Activated naive CD4-positive, alpha-beta T cell treated with anti-CD3 and anti-CD28 coated beads, Interleukin-2, amount 10 ng/mL, durations not matched to agents 7 days and 5 days (primary cell): ENCODE measurements around the gene SLC24A3.

Experiments
- CTCF ChIA-PET: fragments of 350-600 bp; sonication (Branson Sonifier 250); formaldehyde crosslinking; loops from one replicate; lab custom pipeline; 2021; ENCODE audit warnings: antibody characterized with exemption; lab: Charles Lee
- DNase-seq: peaks from one replicate; pipeline ENCODE4 v3.0.0-alpha.2; 2020
- H3K27ac Mint-ChIP-seq: one replicate; pipeline ENCODE4 v1.8.0; 2021; ENCODE audit warnings: mild to moderate bottlenecking, moderate library complexity, mixed read lengths
- H3K27me3 Mint-ChIP-seq: one replicate; pipeline ENCODE4 v1.8.0; 2021; ENCODE audit warnings: mild to moderate bottlenecking, mixed read lengths
- H3K36me3 Mint-ChIP-seq: one replicate; pipeline ENCODE4 v1.8.0; 2021; ENCODE audit warnings: mixed read lengths
- H3K4me1 Mint-ChIP-seq: one replicate; pipeline ENCODE4 v1.8.0; 2021; ENCODE audit warnings: mixed read lengths
- H3K4me3 Mint-ChIP-seq: one replicate; pipeline ENCODE4 v1.8.0; 2021; ENCODE audit warnings: mild to moderate bottlenecking, moderate library complexity, mixed read lengths
- H3K9me3 Mint-ChIP-seq: one replicate; pipeline ENCODE4 v1.8.0; 2021; ENCODE audit warnings: mixed read lengths

The SLC24A3 gene

DNA sequence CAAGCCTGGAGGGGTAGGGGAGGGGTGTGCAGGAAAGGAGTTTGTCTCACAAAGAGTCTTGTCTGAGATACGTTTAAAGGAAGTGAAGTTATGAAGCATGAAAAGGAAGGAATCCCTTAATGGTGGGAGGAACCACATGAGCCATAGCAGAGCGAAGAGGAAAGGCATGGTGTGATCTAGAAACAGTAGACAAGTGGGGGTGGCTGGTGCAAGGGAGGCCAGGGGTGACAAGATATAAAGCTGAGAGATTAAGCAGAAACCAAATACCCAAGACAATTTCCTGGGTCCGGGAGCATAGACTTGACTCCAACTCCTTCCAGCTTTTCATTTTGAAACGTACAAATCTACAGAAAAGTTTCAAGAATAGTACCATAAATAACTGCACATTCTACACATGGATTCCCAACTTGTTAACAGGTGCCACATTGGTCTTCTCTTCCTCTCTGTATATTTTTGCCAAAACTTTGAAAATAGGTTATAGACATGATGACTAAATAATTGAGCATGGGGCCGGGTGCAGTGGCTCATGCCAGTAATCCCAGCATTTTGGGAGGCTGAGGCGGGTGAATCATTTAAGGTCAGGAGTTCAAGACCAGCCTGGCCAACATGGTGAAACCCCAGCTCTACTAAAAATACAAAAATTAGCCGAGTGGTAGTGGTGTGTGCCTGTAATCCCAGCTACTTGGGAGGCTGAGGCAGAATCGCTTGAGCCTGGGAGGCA, 211.6 kb downstream of the SLC24A3 start:
- CTCF ChIA-PET: no interaction called here
- no peak for DNase-seq
- H3K27ac Mint-ChIP-seq: no peak overlapping the region
- no peaks in the 10 kb centered on the region for H3K4me1 Mint-ChIP-seq
- no peak overlapping the region for H3K4me3 Mint-ChIP-seq
- no peaks in the 10 kb centered on the region for H3K27me3 Mint-ChIP-seq
- H3K9me3 Mint-ChIP-seq: peaks cover 3% of the 10 kb centered on the region
- no peaks in the 10 kb centered on the region for H3K36me3 Mint-ChIP-seq

DNA sequence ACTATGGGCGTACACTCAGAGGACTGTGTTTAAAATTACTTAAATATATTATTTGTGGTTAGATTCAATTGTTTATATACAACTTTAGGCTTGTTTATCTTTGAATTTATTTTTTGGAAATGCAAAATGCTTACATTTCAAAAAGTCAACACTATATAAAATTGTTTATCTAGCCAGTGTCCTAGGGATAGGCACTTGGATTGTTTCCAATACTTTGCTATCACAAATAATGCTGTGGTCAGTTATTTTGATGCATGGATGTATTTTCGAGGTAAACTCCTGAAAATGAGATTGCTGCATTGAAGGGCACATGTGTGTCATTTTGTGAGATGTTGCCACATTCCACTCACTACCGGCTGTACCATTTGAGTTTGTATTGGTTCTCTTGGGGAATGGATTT, 213.9 kb downstream of the SLC24A3 start:
- H3K36me3 Mint-ChIP-seq: no peaks in the 10 kb centered on the region
- no peak overlapping the region for H3K4me3 Mint-ChIP-seq
- peaks cover 2% of the 10 kb centered on the region for H3K9me3 Mint-ChIP-seq
- CTCF ChIA-PET: no interaction called here
- DNase-seq: no peak
- no peaks in the 10 kb centered on the region for H3K4me1 Mint-ChIP-seq
- H3K27ac Mint-ChIP-seq: no peak overlapping the region
- no peaks in the 10 kb centered on the region for H3K27me3 Mint-ChIP-seq

- Mint-ChIP-seq H3K27me3 (no peaks in the 10 kb centered on the region), H3K9me3 (no peaks in the 10 kb centered on the region), H3K27ac (no peak overlapping the region), H3K36me3 (no peaks in the 10 kb centered on the region), H3K4me3 (no peak overlapping the region), H3K4me1 (no peaks in the 10 kb centered on the region)
- CTCF ChIA-PET: no interaction called here
- DNase-seq: no peak
These were observed 215.0 kb downstream of the SLC24A3 start for GRCh38 chr20:19427480-19427879.

- H3K27ac Mint-ChIP-seq: no peak overlapping the region
- H3K4me1 Mint-ChIP-seq: no peaks in the 10 kb centered on the region
These were observed 215.5 kb downstream of the SLC24A3 start for GRCh38 chr20:19427913-19428312.

DNA sequence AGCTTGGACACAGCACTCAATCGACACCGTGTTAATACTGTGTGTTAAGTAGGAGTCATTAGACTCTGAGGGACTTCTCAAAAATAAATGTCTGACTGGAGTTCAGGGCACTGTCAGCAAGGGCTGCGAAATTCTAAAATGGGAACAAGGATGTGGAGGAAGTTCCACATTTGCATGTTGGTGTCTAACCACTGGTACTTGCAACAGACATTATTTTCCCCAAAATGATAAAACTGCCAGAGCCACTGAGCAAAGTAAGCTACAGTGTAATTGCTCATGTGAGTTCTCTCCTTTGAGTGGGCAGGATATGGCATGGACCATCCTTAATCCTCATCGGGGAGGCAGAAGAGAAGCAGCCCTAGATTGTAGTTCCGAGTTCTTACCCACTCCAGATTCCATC, 215.9 kb downstream of the SLC24A3 start:
- no peak overlapping the region for H3K27ac Mint-ChIP-seq
- no peaks in the 10 kb centered on the region for H3K9me3 Mint-ChIP-seq
- DNase-seq: no peak
- no peak overlapping the region for H3K4me3 Mint-ChIP-seq
- H3K27me3 Mint-ChIP-seq: no peaks in the 10 kb centered on the region
- H3K4me1 Mint-ChIP-seq: no peaks in the 10 kb centered on the region
- CTCF ChIA-PET: no interaction called here
- H3K36me3 Mint-ChIP-seq: no peaks in the 10 kb centered on the region

More at GRCh38 chr20:19427913-19428312, 215.5 kb downstream of the SLC24A3 start:
- CTCF ChIA-PET: no interaction called here
- Mint-ChIP-seq H3K9me3 (no peaks in the 10 kb centered on the region), H3K4me3 (no peak overlapping the region), H3K36me3 (no peaks in the 10 kb centered on the region), H3K27me3 (no peaks in the 10 kb centered on the region)
- DNase-seq: no peak

- CTCF ChIA-PET: no interaction called here
- no peak for DNase-seq
- Mint-ChIP-seq H3K27ac (no peak overlapping the region), H3K27me3 (no peaks in the 10 kb centered on the region), H3K4me1 (no peaks in the 10 kb centered on the region), H3K9me3 (no peaks in the 10 kb centered on the region), H3K36me3 (no peaks in the 10 kb centered on the region), H3K4me3 (no peak overlapping the region)
These were observed 217.1 kb downstream of the SLC24A3 start for GRCh38 chr20:19429538-19429937.

DNA sequence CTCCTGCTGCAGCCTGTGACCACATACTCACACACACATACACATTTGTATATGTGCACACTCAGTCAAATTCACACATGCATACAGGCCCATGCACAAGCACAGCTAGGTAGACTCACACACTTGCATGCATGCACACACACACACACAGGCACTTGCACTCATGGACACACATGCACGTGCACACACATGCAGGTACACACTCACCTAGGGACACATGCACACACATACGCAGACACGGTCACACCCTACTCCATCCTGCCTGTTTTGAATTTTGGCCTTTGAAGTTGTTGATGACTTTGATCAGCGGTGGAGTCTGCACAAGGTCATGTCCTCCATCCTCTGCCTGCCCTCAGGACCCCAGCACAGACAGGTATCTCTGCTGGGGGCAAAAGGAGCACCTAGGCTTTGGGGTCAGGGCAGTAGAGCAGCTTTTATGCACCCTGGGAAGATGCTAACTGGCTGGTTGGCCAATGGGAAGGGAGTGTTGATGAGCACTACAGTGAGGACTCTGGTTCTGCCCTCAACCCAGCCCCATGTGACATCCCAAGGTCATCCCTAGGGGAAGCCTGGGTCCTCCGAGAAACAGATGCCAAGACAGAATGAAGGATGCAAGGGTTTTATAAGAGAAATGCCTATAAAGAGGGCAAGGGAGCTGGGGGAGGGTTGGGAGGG, 218.3 kb downstream of the SLC24A3 start:
- H3K27ac Mint-ChIP-seq: no peak overlapping the region
- no peaks in the 10 kb centered on the region for H3K36me3 Mint-ChIP-seq
- H3K9me3 Mint-ChIP-seq: no peaks in the 10 kb centered on the region
- DNase-seq: no peak
- CTCF ChIA-PET: no interaction called here
- no peaks in the 10 kb centered on the region for H3K27me3 Mint-ChIP-seq
- no peak overlapping the region for H3K4me3 Mint-ChIP-seq
- H3K4me1 Mint-ChIP-seq: no peaks in the 10 kb centered on the region

- H3K9me3 Mint-ChIP-seq: no peaks in the 10 kb centered on the region
- no peaks in the 10 kb centered on the region for H3K4me1 Mint-ChIP-seq
- H3K4me3 Mint-ChIP-seq: no peak overlapping the region
- no peaks in the 10 kb centered on the region for H3K27me3 Mint-ChIP-seq
- DNase-seq: no peak
- no peak overlapping the region for H3K27ac Mint-ChIP-seq
- CTCF ChIA-PET: no interaction called here
- H3K36me3 Mint-ChIP-seq: no peaks in the 10 kb centered on the region
These were observed 218.9 kb downstream of the SLC24A3 start for GRCh38 chr20:19431316-19431700.

- H3K4me3 Mint-ChIP-seq: no peak overlapping the region
- no peaks in the 10 kb centered on the region for H3K4me1 Mint-ChIP-seq
- DNase-seq: no peak
- CTCF ChIA-PET: no interaction called here
- H3K27ac Mint-ChIP-seq: no peak overlapping the region
- no peaks in the 10 kb centered on the region for H3K9me3 Mint-ChIP-seq
- no peaks in the 10 kb centered on the region for H3K36me3 Mint-ChIP-seq
- no peaks in the 10 kb centered on the region for H3K27me3 Mint-ChIP-seq
These were observed 219.5 kb downstream of the SLC24A3 start for GRCh38 chr20:19431906-19432305.

DNA sequence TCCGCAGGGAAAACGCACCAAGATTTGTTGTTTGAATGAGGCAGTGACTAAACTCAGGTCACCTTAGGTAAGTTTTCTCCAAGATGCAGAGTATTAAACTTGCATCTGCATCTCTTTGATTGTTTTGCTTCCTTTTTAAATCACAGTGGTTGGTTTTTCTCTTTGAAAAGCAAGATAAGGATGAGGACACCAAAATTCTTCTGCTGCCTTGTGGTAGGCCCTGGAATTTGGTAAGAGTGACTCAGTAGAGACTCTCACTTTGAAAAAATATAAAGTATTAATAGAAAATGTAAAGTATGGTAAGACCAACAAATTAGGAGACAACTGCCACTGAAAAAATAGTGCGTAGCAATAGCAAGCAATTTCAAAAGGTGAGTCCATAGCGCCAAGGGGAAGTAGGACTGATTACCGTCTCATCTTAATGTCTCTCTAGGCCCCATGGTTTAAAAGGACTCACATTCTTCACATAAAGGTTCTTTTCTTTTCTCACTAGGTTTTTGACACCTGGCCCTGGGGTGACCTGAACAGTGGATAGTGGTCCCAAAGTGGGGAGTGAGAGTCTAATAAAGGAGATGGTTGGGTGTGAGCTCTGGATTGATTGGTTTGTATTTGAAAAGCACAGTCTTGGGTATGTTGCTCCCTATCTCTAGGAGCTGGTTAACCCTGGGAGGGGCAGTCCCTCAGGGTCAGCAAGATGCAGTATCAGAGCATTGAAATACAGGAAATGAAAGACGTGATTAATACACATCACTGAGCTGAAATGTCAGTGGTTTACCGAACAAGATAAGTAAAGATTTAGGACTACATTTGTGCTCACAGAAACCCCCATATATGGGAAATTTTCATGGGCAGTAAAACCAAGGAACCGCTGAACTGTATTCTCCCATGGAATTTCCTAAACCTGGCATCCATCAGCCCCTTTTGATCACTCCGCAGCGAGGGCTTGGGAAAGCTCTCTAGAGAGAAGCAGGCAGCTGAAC, 221.2 kb downstream of the SLC24A3 start:
- Mint-ChIP-seq H3K27ac (no peak overlapping the region), H3K36me3 (no peaks in the 10 kb centered on the region), H3K4me3 (no peak overlapping the region), H3K9me3 (no peaks in the 10 kb centered on the region), H3K4me1 (no peaks in the 10 kb centered on the region), H3K27me3 (no peaks in the 10 kb centered on the region)
- DNase-seq: no peak
- CTCF ChIA-PET: no interaction called here

GRCh38 chr20:19435316-19435715, 222.9 kb downstream of the SLC24A3 start:
- Mint-ChIP-seq H3K9me3 (no peaks in the 10 kb centered on the region), H3K36me3 (no peaks in the 10 kb centered on the region), H3K27ac (no peak overlapping the region), H3K4me1 (no peaks in the 10 kb centered on the region), H3K4me3 (no peak overlapping the region), H3K27me3 (no peaks in the 10 kb centered on the region)
- CTCF ChIA-PET: no interaction called here
- DNase-seq: no peak

DNA sequence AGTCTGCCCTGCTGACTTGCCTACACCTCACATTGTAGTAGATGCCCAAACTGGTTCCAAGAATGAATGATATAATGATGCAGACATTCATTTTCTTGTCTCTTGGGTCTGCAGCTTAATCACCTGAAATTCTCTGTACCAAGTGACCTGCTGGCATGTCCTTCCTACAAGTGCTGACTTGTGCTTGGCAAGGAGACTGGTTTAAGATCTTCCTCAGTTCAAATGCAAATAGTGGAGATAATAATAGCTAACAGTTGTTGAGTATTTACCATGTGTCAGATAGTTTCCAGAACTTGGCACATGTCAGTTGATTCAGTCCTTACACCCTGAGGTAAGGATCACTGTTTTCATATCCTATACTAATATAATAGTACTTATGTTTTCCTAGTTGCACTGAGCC, 223.4 kb downstream of the SLC24A3 start:
- no peak for DNase-seq
- CTCF ChIA-PET: no interaction called here
- Mint-ChIP-seq H3K36me3 (no peaks in the 10 kb centered on the region), H3K4me1 (no peaks in the 10 kb centered on the region), H3K9me3 (no peaks in the 10 kb centered on the region), H3K4me3 (no peak overlapping the region), H3K27ac (no peak overlapping the region), H3K27me3 (no peaks in the 10 kb centered on the region)

- Mint-ChIP-seq H3K4me1 (peaks cover 3% of the 10 kb centered on the region), H3K9me3 (no peaks in the 10 kb centered on the region), H3K4me3 (no peak overlapping the region), H3K27ac (no peak overlapping the region), H3K27me3 (no peaks in the 10 kb centered on the region), H3K36me3 (no peaks in the 10 kb centered on the region)
- CTCF ChIA-PET: no interaction called here
- DNase-seq: no peak
These were observed 226.0 kb downstream of the SLC24A3 start for GRCh38 chr20:19438488-19438887.

- Mint-ChIP-seq H3K27me3 (no peaks in the 10 kb centered on the region), H3K36me3 (no peaks in the 10 kb centered on the region), H3K4me1 (peaks cover 3% of the 10 kb centered on the region), H3K9me3 (peaks cover 3% of the 10 kb centered on the region), H3K27ac (no peak overlapping the region), H3K4me3 (no peak overlapping the region)
- CTCF ChIA-PET: no interaction called here
- DNase-seq: no peak
These were observed 228.5 kb downstream of the SLC24A3 start for GRCh38 chr20:19440660-19441527.
